CD8-positive, alpha-beta memory T cell (primary cell): ENCODE measurements around the gene CIAO2A. TPM values are rescaled to one million over a fixed set of nuclear protein-coding genes. Genes with fewer than 3 reads are reported as not detected.
"Not testable (repeated sequence)": the region's sequence is repeated elsewhere in the genome, so short reads cannot be mapped to it uniquely, and the experiment has no call there.

ENCODE experiments used
- CTCF ChIA-PET: fragments of 350-600 bp; sonication (Branson Sonifier 250); formaldehyde crosslinking; loops from one replicate; lab custom pipeline; 2021; ENCODE audit warnings: antibody characterized with exemption; lab: Charles Lee
- POLR2A ChIA-PET: fragments of 350-600 bp; sonication (Branson Sonifier 250); formaldehyde crosslinking; loops from one replicate; lab custom pipeline; 2021; ENCODE audit warnings: antibody characterized with exemption; lab: Charles Lee
- DNase-seq, 5 donors: peaks; one replicate each; pipeline versions ENCODE4 v3.0.0 to v3.0.0-alpha.2; 2020 to 2022; ENCODE audit warnings: mixed read lengths in 1 of 5
- H3K27ac ChIP-seq: one replicate; pipeline ENCODE4 v1.7.0; 2013; ENCODE audit warnings: low read depth, mild to moderate bottlenecking, low read length, moderate library complexity
- H3K27me3 ChIP-seq: 2 replicates; pipeline ENCODE4 v1.7.0; 2013; ENCODE audit warnings: low read length, mild to moderate bottlenecking; ENCODE audit not compliant: insufficient read depth, poor library complexity, severe bottlenecking
- H3K36me3 ChIP-seq: 2 replicates; pipeline ENCODE4 v1.7.0; 2013; ENCODE audit warnings: mild to moderate bottlenecking, low read length, moderate library complexity; ENCODE audit not compliant: insufficient read depth
- H3K4me1 ChIP-seq: 2 replicates; pipeline ENCODE4 v1.7.0; 2013; ENCODE audit warnings: mild to moderate bottlenecking, low read length, moderate library complexity; ENCODE audit not compliant: insufficient read depth
- H3K4me3 ChIP-seq: 2 replicates; pipeline ENCODE4 v1.7.0; 2013; ENCODE audit warnings: mild to moderate bottlenecking, low read length
- H3K9me3 ChIP-seq: 2 replicates; pipeline ENCODE4 v1.7.0; 2013; ENCODE audit warnings: mild to moderate bottlenecking, low read length
- H3K27ac Mint-ChIP-seq, 8 donors: one replicate each; pipeline ENCODE4 v1.8.0; 2020 to 2021; ENCODE audit warnings: mixed read lengths in 8 of 8, mild to moderate bottlenecking in 6 of 8, inconsistent platforms in 3 of 8, moderate library complexity in 3 of 8
- H3K27me3 Mint-ChIP-seq, 2 donors: one replicate each; pipeline ENCODE4 v1.8.0; 2020 to 2021; ENCODE audit warnings: mixed read lengths in 2 of 2, mild to moderate bottlenecking in 1 of 2, moderate library complexity in 1 of 2
- H3K36me3 Mint-ChIP-seq, 3 donors: one replicate each; pipeline ENCODE4 v1.8.0; 2020 to 2021; ENCODE audit warnings: mixed read lengths in 3 of 3, inconsistent platforms in 1 of 3, mild to moderate bottlenecking in 1 of 3
- H3K4me1 Mint-ChIP-seq, 3 donors: one replicate each; pipeline ENCODE4 v1.8.0; 2020 to 2021; ENCODE audit warnings: mixed read lengths in 3 of 3, inconsistent platforms in 1 of 3, mild to moderate bottlenecking in 1 of 3
- H3K4me3 Mint-ChIP-seq, 7 donors: one replicate each; pipeline ENCODE4 v1.8.0; 2020 to 2021; ENCODE audit warnings: mixed read lengths in 7 of 7, mild to moderate bottlenecking in 6 of 7, moderate library complexity in 4 of 7, inconsistent platforms in 2 of 7
- H3K9me3 Mint-ChIP-seq, 5 donors: one replicate each; pipeline ENCODE4 v1.8.0; 2020 to 2022; ENCODE audit warnings: mixed read lengths in 5 of 5, mild to moderate bottlenecking in 3 of 5, moderate library complexity in 2 of 5, inconsistent platforms in 1 of 5
- polyA plus RNA-seq: library from polyadenylated mRNA; unstranded; fragments of 300-500 nt; fragmentation: Illumina TruSeq; gene quantifications from one replicate; pipeline ENCODE4 v1.2.3, GENCODE V29; 2021
- total RNA-seq, 2 experiments: library from RNA; stranded (reverse); gene quantifications; one replicate each; pipeline ENCODE4 v1.2.3, GENCODE V29; 2021

CIAO2A gene
- total and polyA plus RNA-seq, 3 experiments from 2014 or later = 68.0 to 78.1 (median 68.7) TPM

DNA sequence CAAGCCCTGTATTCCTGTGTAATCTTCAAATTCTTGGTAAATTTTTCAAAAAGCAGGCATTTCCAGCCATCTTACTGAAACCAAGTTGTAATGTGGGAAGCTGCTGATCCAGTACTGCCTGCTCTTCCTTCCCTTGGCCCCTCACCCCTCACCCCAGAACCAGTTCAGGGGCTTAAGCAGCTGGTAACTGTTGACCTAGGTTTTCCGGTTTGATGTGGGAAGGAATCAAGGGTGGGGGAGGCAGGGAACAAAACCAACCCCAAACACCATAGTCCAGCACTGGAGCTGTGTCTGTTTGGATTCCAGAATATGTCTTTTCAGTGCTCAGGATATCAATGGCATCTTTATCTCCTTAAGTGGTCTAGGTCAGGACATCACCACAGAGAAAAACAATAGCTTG, 28.8 kb upstream of the CIAO2A start:
- Mint-ChIP-seq H3K4me3 (no peak overlapping the region), H3K36me3 (peaks cover 12 to 92% (median 27%) of the 10 kb centered on the region in 3 donors), H3K4me1 (peaks cover 0 to 3% (median 0%) of the 10 kb centered on the region in 3 donors), H3K27ac (peak overlapping the region in 1 of 8 donors; percentile 58), H3K9me3 (no peaks in the 10 kb centered on the region), H3K27me3 (no peaks in the 10 kb centered on the region)
- ChIA-PET CTCF (interaction anchor here (1.2 to 1.6 kb wide), 3 partner anchors 28 to 656 kb away, joined by 4 read pairs; no protein-coding TSS in a partner anchor), POLR2A (interaction anchor here (0.5 to 0.6 kb wide), 2 partner anchors 247 to 385 kb away, joined by 3 to 8 read pairs; no protein-coding TSS in a partner anchor)
- Histone ChIP-seq H3K4me1 (no peaks in the 10 kb centered on the region), H3K27me3 (no peaks in the 10 kb centered on the region), H3K4me3 (no peak overlapping the region), H3K36me3 (peaks cover 75% of the 10 kb centered on the region), H3K27ac (no peak overlapping the region), H3K9me3 (no peaks in the 10 kb centered on the region)
- no peak for DNase-seq

DNA sequence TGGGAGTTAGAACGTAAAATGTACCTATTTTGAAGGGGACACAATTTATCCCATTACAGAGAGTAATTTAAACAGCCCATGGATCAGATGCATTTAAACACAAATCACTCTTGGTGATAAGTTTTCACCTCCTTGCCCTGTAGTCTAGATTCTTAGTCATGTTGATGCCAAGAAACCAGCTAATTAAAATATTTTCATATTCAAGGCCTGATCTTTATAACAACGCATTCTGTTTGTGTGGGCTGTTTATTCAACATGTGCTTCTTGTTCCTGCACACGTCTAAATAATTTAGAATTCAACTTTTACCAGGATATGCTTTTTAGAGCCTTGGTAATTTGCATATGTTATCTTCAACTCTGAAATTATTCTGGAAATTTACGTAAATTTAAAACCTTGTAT, 28.0 kb upstream of the CIAO2A start:
- POLR2A ChIA-PET = interaction anchor here (0.6 kb wide), 1 partner anchor 386 kb away, joined by 3 read pairs; no protein-coding TSS in a partner anchor
- Mint-ChIP-seq H3K4me3 (no peak overlapping the region), H3K27me3 (no peaks in the 10 kb centered on the region), H3K27ac (no peak overlapping the region), H3K9me3 (no peaks in the 10 kb centered on the region), H3K4me1 (peaks cover 0 to 3% (median 0%) of the 10 kb centered on the region in 3 donors), H3K36me3 (peaks cover 12 to 92% (median 26%) of the 10 kb centered on the region in 3 donors)
- H3K4me1 ChIP-seq = no peaks in the 10 kb centered on the region
- no peaks in the 10 kb centered on the region for H3K9me3 ChIP-seq
- no peak overlapping the region for H3K27ac ChIP-seq
- H3K4me3 ChIP-seq = no peak overlapping the region
- DNase-seq = no peak
- CTCF ChIA-PET = interaction anchor here (1.5 to 1.6 kb wide), 2 partner anchors 28 to 31 kb away, joined by 4 read pairs; no protein-coding TSS in a partner anchor
- H3K27me3 ChIP-seq = no peaks in the 10 kb centered on the region
- peaks cover 72% of the 10 kb centered on the region for H3K36me3 ChIP-seq

DNA sequence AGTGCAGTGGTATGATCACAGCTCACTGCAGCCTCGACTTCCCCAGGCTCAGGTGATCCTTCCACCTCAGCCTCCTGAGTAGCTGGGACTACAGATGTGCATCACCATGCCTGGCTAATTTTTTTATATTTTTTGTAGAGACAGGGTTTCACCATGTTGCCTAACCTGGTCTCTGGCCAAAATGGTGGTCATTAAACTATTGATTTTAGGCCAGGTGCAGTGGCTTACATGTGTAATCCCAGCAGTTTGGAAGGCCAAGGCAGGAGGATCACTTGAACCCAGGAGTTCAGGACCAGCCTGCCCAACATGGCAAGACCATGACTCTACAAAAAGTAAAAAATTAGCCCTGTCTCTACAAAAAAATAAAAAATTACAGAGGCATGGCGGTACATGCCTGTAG, 26.7 kb upstream of the CIAO2A start:
- H3K4me1 Mint-ChIP-seq, H3K27ac ChIP-seq, H3K4me3 ChIP-seq, H3K4me3 Mint-ChIP-seq, H3K4me1 ChIP-seq, H3K27me3 Mint-ChIP-seq, POLR2A ChIA-PET, H3K9me3 Mint-ChIP-seq, H3K9me3 ChIP-seq, H3K27me3 ChIP-seq, DNase-seq, H3K27ac Mint-ChIP-seq: not testable (repeated sequence)
- H3K36me3 Mint-ChIP-seq = peaks cover 12 to 94% (median 23%) of the 10 kb centered on the region in 3 donors
- CTCF ChIA-PET = interaction anchor here (1.0 kb wide), 1 partner anchor 22 kb away, joined by 3 read pairs; no protein-coding TSS in a partner anchor
- peaks cover 72% of the 10 kb centered on the region for H3K36me3 ChIP-seq

DNA sequence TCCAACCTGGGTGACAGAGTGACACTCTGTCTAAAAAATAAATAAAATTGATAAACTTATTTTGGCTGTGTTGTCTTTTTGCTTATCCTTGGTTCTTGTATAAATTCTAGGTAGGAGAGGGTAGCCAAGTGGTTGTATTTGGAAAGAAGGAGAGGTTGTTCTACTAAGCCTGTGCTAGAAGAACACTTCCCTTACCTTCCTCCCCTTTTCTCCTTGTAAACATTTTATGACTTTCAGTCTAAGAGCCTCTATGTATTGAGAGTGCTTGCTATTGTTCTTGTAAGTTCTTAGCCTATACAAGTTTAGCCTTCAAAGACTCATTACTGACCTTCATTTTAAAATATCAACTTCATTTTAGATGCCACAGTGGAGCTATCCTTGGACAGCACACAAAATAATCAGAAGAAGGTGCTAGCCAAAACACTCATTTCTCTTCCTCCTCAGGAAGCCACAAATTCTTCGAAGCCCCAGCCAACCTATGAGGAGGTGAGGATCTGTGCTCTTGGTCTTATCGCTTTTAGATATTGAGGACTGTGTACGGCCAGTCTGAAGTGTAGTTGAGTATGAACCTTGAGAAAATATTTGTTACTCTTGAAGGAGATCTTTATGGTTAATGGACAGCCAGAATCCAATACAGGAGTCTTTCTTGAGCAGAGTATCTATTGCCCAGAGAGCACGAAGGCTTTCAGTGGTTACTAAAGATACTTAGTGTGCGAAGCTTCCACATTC, 24.3 kb upstream of the CIAO2A start:
- no peak overlapping the region for H3K27ac ChIP-seq
- H3K27me3 ChIP-seq = no peaks in the 10 kb centered on the region
- H3K36me3 ChIP-seq = peaks cover 70% of the 10 kb centered on the region
- DNase-seq = no peak
- POLR2A ChIA-PET = no interaction called here
- Mint-ChIP-seq H3K27ac (peak overlapping the region in 1 of 8 donors; percentile 20), H3K4me3 (no peak overlapping the region), H3K9me3 (no peaks in the 10 kb centered on the region), H3K27me3 (no peaks in the 10 kb centered on the region), H3K4me1 (peaks cover 0 to 1% (median 0%) of the 10 kb centered on the region in 3 donors), H3K36me3 (peaks cover 12 to 96% (median 23%) of the 10 kb centered on the region in 3 donors)
- H3K4me3 ChIP-seq = no peak overlapping the region
- CTCF ChIA-PET = no interaction called here
- no peaks in the 10 kb centered on the region for H3K9me3 ChIP-seq
- no peaks in the 10 kb centered on the region for H3K4me1 ChIP-seq

DNA sequence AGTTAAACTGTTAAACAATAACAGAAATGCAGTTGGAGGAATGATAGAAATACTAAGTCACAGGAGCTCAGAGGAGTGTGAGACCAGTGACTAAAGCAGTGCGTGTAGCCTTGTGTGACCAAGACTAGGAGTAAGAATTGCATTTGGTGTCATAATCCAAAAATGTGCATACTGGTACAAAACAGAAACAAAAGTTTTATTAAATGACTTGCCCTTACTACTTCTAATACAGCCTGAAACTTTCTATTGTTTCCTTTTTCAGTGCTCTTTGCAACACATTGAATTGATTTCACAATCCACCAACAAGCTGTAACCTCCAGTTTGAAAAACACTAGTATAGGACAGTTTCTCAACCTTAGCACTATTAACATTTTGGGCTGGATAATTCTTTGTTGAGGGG, 19.3 kb upstream of the CIAO2A start:
- H3K4me3 Mint-ChIP-seq = no peak overlapping the region
- no peak overlapping the region for H3K27ac ChIP-seq
- ChIA-PET POLR2A (no interaction called here), CTCF (no interaction called here)
- H3K4me3 ChIP-seq = no peak overlapping the region
- no peaks in the 10 kb centered on the region for H3K9me3 Mint-ChIP-seq
- H3K27me3 Mint-ChIP-seq = no peaks in the 10 kb centered on the region
- no peaks in the 10 kb centered on the region for H3K27me3 ChIP-seq
- peaks cover 3 to 61% (median 16%) of the 10 kb centered on the region in 3 donors for H3K36me3 Mint-ChIP-seq
- peaks cover 26 to 42% (median 39%) of the 10 kb centered on the region in 3 donors for H3K4me1 Mint-ChIP-seq
- no peaks in the 10 kb centered on the region for H3K9me3 ChIP-seq
- peaks cover 31% of the 10 kb centered on the region for H3K36me3 ChIP-seq
- H3K27ac Mint-ChIP-seq = no peak overlapping the region
- no peak for DNase-seq
- peaks cover 31% of the 10 kb centered on the region for H3K4me1 ChIP-seq

DNA sequence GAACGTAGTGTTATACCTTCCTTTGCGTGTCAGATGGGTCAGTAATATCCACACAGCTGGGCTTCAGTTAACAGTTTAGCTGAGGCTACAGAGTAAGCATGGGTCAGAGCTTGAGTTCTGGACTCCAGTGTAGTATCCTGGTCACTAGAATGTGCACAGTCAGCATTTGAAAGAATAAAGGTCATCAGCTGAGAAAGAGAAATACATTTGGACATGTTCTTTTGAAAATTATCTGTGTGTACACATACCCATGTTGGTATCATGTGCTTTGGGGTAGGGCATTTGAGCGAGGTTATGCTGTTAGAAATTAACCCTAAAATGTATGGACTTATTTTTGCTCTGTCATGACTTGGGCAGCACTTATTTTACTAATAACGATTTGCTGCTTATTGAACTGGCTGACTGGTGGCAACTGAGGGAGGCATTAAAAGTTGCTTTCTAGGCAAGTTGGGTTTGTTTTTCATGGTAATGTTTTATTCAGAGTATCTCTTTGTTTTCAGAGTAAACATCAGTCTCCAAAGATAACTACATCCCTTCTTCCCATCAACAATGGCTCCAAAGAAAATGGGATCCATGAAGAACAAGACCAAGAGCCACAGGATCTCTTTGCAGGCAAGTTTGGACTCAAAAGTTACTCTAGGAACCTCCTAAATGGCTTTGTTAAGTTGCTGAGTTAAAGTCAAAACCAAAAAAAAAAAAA, 18.6 kb upstream of the CIAO2A start:
- Mint-ChIP-seq H3K27ac (peak overlapping the region in 2 of 8 donors; percentile 40 to 77), H3K9me3 (no peaks in the 10 kb centered on the region), H3K36me3 (peaks cover 0 to 54% (median 14%) of the 10 kb centered on the region in 3 donors), H3K4me1 (peaks cover 28 to 43% (median 42%) of the 10 kb centered on the region in 3 donors), H3K27me3 (no peaks in the 10 kb centered on the region), H3K4me3 (no peak overlapping the region)
- CTCF ChIA-PET = interaction anchor here (0.5 kb wide), 1 partner anchor 18 kb away, joined by 3 read pairs; no protein-coding TSS in a partner anchor
- DNase-seq = no peak
- H3K36me3 ChIP-seq = peaks cover 26% of the 10 kb centered on the region
- H3K27ac ChIP-seq = no peak overlapping the region
- peaks cover 31% of the 10 kb centered on the region for H3K4me1 ChIP-seq
- no peaks in the 10 kb centered on the region for H3K9me3 ChIP-seq
- H3K27me3 ChIP-seq = no peaks in the 10 kb centered on the region
- H3K4me3 ChIP-seq = no peak overlapping the region
- POLR2A ChIA-PET = no interaction called here

DNA sequence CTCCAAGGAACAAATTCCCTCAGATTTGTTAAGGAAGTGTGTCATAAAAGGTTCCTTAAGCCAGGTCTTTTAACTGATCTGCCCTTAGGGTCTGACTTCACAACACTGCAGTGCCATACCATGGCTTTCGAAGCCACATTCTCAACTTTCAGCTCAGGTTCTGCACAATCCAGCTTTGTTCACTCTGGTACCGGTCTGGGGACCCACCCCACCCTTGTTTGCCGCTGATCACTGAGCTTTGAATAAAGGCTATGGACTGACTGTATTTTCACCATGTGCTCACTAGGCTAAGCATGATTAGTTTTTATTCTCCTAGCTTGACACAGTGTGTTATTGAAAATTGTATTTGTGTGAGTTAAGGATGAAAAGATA, 18.0 kb upstream of the CIAO2A start:
- Mint-ChIP-seq H3K27ac (peak overlapping the region in 3 of 8 donors; percentile 39 to 77 (median 43)), H3K9me3 (no peaks in the 10 kb centered on the region), H3K4me3 (no peak overlapping the region), H3K4me1 (peaks cover 30 to 49% (median 48%) of the 10 kb centered on the region in 3 donors), H3K36me3 (peaks cover 0 to 53% (median 12%) of the 10 kb centered on the region in 3 donors), H3K27me3 (no peaks in the 10 kb centered on the region)
- Histone ChIP-seq H3K27me3 (no peaks in the 10 kb centered on the region), H3K4me3 (no peak overlapping the region), H3K9me3 (no peaks in the 10 kb centered on the region), H3K36me3 (peaks cover 22% of the 10 kb centered on the region), H3K4me1 (peaks cover 31% of the 10 kb centered on the region), H3K27ac (no peak overlapping the region)
- ChIA-PET CTCF (interaction anchor here (0.5 kb wide), 1 partner anchor 17 kb away, joined by 3 read pairs; no protein-coding TSS in a partner anchor), POLR2A (no interaction called here)
- DNase-seq = no peak
